Measurements from ENCODE around the gene CTXN1.

DNA sequence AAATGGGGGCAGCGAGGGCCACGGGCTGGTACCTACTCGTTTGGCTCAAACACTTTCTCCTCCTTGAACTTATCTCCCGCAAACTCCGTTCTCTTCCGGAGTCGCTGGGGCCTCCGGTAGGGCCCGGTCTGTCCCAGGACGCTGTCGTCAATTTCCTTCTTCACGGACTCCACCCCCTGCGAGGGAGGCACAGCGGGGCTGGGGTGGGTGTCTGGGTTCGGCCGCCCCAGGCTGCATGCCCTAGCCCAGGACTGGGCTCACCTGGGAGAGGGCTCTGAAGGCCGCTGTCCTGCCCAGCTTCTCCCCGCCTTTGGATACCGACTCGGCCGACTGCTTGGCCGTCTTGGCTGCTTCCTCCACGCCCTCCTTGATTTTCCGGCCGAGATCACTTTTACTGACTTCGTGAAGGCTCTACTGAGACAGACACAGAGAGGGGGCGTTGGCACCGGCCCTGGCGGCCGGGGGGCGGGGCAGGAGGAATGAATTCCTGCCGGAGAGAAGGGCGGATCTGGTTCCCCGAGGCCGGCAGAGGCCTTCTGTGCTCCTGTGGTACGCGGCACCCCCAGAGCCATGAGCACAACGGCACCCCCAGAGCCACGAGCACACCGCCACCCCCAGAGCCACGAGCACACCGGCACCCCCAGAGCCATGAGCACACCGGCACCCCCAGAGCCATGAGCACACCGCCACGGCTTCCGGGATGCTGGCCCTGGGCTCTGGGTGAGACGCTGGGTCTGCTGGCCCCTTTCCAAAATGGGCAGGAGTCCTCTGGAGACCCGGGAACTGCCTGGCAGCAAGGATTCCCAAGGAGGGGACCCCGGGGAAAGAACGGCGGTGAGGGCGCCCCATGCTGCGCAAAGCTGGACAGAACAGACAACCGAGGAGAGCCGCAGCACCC, 8.1 kb upstream of the CTXN1 start:
- TF ChIP-seq, protein P1, sequence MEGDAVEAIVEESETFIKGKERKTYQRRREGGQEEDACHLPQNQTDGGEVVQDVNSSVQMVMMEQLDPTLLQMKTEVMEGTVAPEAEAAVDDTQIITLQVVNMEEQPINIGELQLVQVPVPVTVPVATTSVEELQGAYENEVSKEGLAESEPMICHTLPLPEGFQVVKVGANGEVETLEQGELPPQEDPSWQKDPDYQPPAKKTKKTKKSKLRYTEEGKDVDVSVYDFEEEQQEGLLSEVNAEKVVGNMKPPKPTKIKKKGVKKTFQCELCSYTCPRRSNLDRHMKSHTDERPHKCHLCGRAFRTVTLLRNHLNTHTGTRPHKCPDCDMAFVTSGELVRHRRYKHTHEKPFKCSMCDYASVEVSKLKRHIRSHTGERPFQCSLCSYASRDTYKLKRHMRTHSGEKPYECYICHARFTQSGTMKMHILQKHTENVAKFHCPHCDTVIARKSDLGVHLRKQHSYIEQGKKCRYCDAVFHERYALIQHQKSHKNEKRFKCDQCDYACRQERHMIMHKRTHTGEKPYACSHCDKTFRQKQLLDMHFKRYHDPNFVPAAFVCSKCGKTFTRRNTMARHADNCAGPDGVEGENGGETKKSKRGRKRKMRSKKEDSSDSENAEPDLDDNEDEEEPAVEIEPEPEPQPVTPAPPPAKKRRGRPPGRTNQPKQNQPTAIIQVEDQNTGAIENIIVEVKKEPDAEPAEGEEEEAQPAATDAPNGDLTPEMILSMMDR (conservative IDR thresholded peaks at IDR 0.05; ENCODE audit: low read length): no peak
- no peak for TF ChIP-seq EZH2phosphoT487 (IDR thresholded peaks at IDR 0.05; ENCODE audit: borderline replicate concordance)

All from Loucy (cell line).